Measurements from ENCODE around the gene HAUS3.
"Not testable (repeated sequence)": the region's sequence is repeated elsewhere in the genome, so short reads cannot be mapped to it uniquely, and the experiment has no call there.

Gene HAUS3

DNA sequence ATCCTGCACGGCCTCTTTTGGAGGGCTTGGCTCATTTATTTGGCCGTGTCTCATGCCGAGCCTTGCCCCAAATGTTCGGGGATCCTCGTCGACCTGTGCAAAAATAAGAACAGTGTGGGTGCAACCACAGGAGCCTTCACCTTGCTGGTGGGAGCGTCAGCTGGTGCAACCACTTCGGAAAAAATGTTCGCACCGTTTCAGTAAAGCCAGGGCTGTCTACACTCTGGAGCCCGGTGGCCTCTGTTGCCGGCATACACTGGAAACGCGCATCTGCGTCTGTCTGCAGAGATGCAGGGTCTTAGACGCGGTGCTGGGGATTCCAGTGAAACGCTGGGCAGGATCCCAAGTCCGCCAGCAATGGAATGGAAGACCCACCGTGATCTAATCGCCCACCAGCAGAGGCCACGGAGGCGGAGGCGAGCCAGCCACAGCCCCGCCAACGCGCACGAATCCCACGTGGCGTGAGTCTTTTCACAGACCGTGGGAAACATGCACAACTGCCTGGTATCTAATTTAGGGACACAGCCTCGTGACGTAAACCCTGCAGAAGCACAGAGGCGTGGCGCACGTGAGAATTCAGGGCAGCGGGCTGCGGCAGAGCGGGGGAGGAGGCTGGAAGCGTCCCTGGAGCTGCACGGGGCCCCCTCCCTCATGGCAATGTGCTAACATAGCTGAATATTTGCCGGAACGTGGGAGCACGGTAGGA lies 33.8 kb upstream of the HAUS3 start:
- no peak for DNase-seq

DNA sequence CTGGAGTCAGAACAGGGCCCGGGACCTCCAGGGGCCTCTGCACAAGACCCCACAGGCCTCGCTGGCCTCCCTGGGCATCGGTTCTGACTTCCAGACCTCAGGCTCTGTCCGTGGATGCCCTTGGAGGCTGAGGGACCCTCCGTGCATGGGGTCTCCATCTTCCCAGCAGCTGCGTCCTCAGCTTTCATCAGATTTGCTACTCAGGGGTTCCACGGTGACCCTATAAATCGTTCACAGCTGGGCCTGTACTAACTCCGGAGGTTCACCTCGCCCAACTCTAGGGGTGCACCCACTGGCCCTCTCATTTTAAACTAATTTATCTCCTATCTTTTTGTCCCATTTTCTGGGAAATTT lies 33.1 kb upstream of the HAUS3 start:
- not testable (repeated sequence) for DNase-seq

DNA sequence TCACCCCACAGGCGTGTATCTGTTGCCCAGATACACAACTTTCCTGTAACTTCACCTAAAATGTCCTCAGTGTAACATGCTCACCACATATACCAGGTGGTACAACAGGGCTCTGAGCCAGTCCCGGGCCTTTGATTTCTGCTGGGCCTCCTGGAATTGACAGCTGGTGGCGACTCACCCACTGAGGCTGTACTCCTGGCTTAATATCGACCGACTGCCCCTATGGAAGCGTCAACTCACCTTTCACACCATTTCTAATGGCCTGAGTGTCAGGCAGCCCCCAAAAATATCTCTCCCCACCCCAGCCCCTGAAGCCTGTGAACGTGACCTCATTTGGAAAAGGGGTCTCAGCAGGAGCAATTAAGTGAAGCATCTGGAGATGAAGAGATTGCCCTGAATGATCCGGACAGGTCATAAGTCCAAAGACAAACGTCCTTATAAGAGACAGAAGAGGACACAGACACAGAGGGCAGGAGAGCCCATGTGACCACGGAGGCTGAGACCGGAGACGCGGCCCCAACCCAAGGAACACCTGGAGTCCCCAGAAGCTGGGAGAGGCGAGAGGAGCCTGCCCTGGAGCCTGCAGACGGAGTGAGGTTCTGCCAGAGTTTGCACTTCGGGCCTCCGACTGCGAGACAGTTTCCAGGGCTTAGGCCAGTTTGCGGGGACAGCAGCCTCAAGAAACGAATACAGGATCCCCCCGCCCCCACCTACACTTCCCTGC lies 32.6 kb upstream of the HAUS3 start:
- no peak for DNase-seq

DNA sequence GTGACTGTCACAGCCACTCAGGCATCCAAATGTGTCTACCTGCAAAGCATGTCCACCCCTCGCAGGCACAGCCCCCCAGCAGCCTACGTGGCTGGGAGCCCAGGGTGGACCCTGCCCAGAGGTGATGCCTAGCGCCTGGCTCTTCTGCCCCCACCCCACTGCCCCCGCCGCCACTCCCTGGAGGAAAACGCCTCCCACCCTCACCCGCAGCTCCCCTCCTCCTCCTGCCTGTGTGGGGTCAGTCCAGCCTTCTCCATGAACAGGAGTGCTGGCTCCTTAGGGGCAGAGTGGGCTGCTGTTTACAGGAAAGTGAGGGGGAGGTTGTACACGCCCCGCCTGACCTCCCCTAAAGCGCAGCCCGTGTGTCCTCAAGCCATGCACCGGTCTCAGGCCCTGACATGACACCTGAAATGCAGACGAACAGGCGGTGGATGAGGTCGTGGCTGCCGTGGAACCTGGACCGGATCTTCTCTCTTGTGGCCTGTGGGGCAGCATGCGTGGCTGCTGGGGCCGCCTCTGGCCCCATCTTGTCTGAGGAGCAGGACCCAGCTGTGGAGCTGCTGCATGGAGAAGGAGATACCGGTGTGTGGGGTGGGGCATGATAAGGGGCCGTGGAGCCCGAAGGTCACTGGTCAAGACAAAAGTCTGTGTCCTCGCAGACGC lies 31.9 kb upstream of the HAUS3 start:
- no peak for DNase-seq

DNA sequence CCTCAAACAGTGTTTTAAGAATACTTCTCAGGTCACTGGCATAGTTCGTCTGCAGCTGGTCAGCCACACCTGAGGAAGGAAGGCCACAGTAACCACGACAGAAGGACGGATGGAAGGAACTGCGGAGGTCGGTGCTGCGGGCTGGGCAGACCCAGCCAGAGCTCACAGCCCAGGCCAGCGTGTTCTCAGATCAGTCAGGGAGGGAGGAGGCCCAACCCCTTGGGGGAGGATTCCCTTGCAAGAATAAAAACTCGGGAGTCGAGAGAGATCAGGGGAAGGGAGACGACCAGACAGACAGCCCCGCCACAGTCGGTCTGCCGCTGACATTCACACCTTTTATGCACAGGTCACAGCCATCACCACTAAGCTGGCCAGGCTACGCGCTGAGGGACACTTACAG lies 31.3 kb upstream of the HAUS3 start:
- DNase-seq: no peak

DNA sequence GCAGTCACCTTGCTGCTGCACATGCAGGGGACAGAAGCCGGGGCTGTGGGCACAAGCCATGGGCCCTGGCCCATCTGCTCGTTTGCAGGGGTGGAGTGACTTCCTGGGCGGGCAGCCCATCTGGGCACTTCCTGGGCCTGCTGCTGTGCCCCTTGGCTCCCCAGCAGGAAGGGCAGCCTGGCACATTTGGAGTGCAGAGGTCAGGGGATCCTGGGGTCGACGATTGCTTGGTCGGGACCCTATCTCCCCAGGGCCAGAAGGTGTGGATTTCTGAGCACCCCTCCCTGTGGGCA lies 30.9 kb upstream of the HAUS3 start:
- no peak for DNase-seq

DNA sequence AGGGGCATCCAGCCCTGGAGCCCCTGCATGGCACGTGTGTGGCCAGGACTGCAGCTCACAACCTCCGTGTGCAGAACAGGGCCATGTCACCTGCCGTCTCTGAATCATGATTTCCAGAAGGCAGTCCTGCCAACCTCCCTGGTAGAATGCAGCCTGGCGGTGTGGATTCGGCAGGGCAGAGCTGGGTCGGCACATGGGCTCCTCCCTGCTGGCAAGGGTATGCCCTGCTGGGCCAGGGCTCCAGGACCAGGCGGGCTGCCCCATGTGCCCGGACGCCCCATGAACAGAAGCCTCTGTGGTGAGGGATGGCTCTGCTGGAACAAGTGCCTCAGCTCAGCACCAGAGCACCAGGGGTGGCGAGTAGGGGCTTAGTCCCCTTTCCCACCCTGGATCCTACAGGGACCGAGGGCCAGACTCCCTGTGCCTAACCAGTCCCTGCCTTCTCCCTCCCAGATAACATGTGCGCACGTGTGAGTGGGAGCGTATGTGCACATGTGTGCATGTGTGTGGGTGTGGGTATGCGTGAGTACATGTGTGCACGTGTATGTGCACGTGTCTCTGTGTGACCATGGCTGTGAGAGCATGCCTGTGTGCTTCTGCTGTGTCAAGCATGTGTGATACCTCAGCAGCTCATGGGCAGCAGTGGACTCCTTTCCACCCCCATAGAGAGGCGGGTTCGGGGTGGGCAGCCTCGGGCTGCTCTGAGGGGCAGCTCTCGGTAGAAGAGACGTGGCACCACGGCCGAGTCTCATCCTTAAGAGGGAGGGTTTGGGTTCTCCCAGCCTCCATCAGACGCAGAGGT lies 30.3 kb upstream of the HAUS3 start:
- no peak for DNase-seq

DNA sequence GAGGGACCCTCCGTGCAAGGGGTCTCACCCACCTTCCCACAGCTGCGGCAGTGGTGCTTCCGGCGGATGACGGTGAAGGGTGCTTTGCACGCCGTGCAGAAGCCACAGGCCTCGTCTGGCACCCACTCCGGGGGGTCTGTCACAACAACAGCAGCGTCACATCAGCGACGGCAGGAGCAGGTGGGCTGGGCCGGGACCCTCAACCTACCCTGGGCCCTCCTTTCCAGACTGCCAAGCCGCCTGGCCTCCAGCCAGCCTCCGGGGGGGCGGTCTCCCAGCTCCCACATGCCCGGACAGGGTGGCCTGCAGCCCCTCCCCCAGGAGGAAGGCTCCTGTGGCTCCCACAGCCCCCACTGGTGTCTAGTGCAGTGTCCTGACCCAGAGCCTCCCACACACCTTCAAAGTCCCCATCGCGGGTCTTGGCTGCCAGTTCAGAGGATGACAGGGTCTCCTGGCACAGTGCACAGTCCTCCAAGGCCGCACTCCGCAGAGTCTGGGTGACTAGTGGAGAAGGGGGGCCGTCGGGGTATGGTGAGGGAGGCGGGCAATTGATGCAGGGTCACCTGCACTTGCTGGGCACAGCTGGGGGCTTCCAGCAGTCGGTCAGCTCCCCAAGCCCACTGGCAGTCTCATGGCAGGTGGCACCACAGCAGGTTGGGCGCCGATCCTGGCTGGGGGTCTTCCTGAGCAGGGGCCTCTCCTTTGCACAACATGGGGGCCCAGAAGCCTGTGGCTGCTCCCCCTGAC lies 29.5 kb upstream of the HAUS3 start:
- no peak for DNase-seq

DNA sequence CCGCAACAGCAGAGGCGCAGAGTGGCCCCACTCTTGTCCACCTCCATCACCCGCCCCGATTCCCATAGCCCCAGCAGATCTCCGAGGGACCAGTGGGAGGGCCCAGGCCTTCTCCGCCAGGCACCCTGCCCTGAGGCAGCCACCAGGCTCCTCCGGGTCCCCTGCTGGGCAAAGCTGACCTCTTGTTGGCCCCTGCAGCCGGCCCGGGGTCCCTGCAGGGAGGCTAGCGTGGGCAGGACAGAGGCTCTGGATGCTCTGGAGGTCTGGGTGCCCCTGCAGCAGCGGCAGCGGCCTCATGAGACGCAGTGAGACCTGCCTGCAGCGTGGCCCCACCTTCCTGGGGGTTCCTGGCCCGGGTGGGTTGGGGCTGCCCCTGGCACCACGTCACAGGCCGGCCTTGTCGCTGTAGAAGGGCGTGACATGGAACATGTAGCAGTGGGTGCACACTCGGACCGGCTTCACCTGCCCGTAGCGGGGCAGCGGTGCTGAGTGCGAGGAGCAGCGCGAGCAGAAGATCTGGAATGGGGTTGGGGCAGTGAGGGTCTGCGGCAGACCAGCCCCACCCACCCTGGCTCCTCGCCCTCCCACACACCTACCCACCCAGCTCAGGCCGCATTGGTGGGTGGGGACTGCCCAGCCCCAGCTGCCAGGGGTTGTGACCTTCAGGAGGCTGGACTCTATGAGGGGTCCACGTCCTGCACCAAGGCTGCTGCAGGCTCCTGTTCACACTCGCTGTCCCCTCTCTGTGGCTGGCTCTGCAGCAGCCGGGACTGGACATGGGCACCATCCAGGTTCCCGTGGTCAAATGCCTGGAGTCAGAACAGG lies 28.6 kb upstream of the HAUS3 start:
- DNase-seq: no peak

DNA sequence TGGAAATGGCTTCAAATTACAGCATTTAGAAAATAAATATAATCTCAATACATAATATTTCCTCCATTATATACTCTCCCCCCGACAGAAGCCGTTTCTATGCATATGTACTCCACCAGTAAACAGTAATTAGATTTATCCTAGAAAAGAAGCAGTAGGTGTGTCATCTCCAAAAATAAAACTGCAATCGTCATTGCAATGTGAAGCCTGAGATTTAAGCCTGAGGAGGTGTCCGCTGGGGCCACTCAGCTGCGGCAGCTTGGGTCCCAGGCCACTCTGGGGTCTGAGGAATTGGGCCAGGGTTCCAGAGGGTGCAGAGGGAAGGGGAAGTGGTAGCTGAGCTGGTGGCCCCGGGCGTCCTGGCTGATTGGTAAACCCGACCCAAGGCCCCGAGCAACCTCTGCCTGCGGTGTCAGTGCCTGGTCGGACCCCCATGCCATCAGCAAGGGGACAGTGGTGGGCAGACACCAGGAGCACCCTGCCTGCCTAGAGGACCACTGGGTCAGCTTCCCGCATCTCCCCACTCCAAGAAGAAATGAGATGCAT lies 27.8 kb upstream of the HAUS3 start:
- no peak for DNase-seq

DNA sequence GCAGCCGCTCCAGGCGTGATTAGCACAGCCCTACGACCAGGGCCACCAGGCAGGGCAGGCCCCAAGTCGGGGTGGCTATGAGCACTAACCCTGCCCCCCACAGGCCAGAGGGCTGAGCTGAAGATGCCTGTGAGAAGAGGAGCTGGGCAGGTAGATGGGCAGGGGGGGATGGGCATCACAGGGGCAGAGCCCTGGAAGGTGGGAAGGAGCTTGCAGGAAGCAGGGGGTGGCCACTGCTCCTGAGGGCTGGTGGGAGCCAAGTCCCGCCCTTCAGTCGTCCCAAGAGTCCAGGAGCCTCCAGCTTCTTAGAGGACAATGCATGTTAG lies 27.2 kb upstream of the HAUS3 start:
- DNase-seq: no peak

DNA sequence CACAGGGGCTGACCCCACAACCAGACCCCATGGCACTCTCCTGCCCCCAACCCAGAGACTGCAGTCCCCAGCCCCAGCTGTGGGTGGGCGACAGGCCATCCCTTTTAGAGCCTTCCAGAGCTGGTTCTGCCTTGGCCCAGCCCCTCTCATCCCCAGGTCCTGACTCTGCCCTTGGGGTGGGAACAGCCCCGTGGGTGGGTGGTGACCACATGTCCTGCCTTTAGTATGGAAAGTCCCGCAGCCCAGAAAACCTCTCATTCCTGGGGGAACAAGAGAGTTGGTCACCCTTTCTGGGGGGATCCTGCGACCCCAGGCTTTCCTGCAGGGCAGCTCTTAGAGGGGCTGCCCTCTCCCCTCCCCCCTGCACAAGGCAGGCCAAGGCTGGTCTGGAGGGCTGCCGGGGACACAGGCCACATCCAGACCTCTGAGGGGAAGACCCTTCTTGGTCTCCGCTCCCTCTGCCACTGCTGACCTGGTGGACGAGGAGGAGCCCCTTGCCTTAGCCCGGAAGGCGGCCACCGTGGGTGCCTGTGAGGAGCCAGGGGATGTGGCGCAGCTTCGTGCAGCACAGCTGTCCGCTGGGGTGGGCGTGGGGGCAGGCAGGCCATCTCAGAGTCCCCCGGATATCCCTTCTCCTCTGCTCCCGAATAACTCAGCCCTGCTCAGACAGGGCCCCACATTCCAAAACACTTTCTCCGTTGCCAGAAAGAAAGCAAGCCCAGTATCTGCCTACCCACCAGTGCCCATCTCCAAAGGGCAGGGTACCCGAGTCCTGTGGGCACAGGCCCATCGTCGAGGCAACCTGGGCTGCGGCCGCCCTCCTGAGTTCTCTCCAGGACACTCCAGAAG lies 26.7 kb upstream of the HAUS3 start:
- DNase-seq: no peak

DNA sequence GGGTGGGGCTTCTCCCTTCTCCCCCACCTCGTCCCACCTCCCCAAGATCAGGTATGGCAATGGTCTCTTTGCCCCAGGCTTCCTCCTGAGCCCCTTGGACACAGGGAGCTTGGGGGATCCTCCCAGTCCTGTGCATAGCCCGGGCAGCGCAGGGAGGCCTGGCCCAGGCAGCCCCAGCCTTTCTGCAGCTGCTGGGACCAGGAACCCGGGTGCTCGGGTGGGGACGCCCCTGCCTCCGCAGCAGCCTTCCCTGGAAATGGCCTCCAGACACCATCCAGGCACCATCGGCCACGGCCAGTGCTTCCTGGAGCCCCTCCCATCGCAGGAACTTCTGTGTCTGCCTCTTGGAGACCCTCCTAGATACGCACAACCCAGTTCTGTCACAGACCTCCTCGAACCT lies 25.9 kb upstream of the HAUS3 start:
- no peak for DNase-seq

DNA sequence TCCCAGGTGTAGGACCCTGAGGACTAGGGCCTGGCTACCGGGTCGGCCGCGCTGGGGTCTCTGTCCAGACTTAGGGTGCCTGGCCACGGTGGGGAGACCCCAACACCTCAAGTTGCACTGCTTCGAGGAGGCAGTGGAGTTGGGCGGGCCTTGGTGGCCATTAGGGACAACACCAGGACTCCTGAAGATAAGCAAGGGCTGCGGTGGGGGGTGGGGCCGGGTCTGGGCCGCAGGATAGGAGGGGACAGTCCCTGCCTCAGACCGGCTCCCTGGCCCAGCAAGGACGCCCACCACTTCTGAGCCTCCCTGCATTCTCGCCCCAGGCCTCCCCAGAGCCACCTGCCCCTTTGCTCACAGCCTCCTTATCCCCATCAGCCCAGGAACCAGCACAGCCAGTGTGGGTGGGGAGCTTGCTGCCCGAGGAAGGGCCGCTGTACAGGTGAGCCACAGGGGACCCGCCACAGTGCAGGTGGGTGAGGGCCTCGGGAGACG lies 25.4 kb upstream of the HAUS3 start:
- no peak for DNase-seq

DNA sequence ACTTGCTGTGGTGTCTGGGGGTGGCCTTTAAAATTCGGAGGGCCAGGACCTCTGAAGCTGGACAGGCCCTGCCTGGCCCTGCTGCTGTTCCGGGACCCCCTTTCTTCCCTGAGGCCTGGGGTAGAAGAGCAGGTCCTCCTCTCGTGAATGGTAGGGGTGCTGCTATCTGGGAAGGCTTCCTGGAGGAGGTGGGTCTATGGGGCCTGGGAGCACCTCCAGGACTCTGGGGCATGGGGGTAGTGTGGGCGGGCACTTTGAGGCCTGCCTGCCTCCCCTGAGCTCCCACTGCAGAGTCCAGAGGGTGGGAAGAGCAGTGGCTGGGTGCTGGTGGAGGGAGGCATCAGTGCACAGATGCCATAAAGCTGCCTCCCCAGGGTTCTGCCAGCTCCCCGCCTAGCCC lies 24.9 kb upstream of the HAUS3 start:
- DNase-seq: no peak

DNA sequence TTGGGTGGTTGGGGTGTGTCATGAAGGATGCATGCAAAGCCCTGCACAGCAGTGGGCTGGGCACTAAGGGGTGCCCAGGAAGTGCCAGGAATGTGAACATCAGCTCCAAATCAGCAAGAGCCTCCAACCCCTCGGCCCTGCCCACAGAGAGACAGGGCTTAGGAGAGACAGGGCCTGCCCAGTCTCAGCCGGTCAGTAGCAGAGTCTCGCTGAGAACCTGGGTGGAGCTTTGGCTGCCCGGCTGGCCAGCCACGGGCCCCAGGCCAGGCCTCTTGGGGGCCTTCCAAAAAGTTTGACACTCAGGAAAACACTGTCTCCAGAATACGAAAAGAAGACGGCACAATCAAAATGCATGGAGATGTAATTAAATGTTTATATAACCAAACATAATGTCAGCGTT lies 24.3 kb upstream of the HAUS3 start:
- peak in 29 of 56 donors; percentile 12 to 73 (median 38) for DNase-seq

DNA sequence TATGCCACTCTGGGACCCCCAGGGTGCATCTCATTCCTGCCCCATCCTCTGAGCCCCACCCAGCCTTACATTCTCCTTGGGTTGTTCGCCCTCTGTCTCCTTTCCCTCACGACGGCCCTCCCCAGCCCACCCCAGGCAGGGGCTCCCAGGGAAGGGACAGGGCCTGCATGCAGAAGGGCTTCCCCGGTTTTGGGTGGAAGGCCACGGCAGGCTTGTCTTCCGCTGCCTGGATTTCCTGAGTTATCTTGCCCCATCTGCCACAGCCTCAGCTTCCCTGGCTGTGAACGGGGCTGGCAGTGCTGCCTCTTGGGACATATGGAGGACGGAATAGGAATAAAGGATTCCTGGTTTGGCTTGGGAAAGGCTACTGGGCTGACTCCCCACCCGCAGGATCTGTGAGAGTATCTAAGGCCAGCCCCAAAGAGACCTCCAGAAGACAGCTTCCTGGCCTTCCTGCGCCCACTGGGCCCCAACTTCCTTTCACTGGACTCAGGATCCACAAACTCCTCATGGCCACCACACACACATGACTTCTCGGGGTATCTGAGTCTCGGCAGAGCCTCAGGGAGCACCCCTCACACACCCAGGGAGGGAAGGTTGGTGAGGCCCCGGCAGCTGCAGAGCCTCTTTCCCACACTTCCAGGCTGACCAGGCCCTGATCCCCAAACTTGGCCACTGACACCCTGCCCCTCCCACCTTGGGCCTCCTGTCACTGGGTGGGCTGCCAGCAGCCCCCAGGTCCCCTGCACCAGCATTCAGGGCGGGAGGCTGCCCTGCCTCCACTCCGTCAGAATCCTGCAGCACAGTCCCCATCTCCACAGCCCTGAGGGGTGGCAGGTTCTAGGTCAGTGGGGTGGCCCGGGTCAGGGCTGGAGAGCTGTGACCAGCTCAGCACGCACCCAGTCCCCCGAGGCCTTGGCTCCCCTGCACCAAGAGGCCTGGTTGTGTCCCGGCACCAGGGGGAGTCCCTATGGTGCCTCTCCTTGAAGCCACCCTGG lies 23.5 kb upstream of the HAUS3 start:
- DNase-seq: no peak

DNA sequence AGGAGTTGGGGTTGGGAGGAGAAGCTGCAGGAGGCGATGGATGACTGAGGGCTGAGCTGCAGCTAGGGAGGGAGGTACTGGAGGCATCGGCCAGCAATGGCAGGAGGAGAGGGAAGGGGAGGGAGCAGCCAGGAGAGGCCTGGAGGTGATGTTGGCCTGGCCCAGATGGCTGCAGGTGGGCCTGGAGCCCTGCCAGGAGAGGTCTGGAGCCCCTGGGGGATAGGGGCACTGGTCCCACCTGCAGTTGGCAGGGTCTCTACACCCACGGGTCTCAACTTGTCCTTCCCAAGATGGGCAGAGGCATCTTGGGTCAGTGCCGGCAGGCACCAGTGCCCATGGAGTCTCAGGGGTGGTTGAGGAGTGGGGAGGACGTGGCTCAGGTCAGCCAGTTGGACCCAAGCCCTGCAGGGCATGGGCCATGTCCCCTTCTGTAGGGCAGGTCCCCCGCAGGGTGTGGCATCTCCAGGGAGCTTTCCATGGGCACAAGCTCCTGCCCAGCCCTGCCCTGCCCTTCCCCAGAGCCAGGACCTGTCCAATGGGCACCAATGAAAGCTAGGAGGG lies 22.6 kb upstream of the HAUS3 start:
- DNase-seq: no peak

Data from nucleus accumbens (tissue), 56 donors.